CD4-positive, alpha-beta T cell treated with Interferon alpha-2 for 1 hour (primary cell): ENCODE data around the gene ASB18.

Source experiments
- DNase-seq, 2 donors: peaks; one replicate each; pipeline ENCODE4 v3.0.0-alpha.2; 2020 to 2022

Gene ASB18

GRCh38 chr2:236205867-236206645 lies 58.1 kb downstream of the ASB18 start:
- DNase-seq: no peak

- DNase-seq: no peak
These were observed 59.3 kb downstream of the ASB18 start for GRCh38 chr2:236204953-236205352.

GRCh38 chr2:236200378-236200777 lies 63.8 kb downstream of the ASB18 start:
- DNase-seq: no peak

GRCh38 chr2:236196366-236196765 lies 67.8 kb downstream of the ASB18 start:
- DNase-seq: no peak

GRCh38 chr2:236195726-236196125 lies 68.5 kb downstream of the ASB18 start:
- no peak for DNase-seq

GRCh38 chr2:236194786-236195185 lies 69.4 kb downstream of the ASB18 start:
- DNase-seq: no peak

GRCh38 chr2:236193026-236193425 lies 71.2 kb downstream of the ASB18 start:
- no peak for DNase-seq

GRCh38 chr2:236190674-236191073 lies 73.5 kb downstream of the ASB18 start:
- DNase-seq: no peak

GRCh38 chr2:236184701-236185100 lies 79.5 kb downstream of the ASB18 start:
- no peak for DNase-seq

GRCh38 chr2:236180831-236181453 lies 83.3 kb downstream of the ASB18 start:
- peak in 1 of 2 donors; percentile 29 for DNase-seq

GRCh38 chr2:236180076-236180816 lies 84.0 kb downstream of the ASB18 start:
- DNase-seq: no peak

- no peak for DNase-seq
These were observed 84.8 kb downstream of the ASB18 start for GRCh38 chr2:236179236-236180075.

- DNase-seq: no peak
These were observed 85.3 kb downstream of the ASB18 start for GRCh38 chr2:236178890-236179235.

- DNase-seq: peak in 1 of 2 donors; percentile 18
These were observed 86.0 kb downstream of the ASB18 start for GRCh38 chr2:236177967-236178889.

GRCh38 chr2:236177604-236177966 lies 86.6 kb downstream of the ASB18 start:
- peak in 1 of 2 donors; percentile 2 for DNase-seq

GRCh38 chr2:236176951-236177350 lies 87.3 kb downstream of the ASB18 start:
- no peak for DNase-seq

- no peak for DNase-seq
These were observed 87.8 kb downstream of the ASB18 start for GRCh38 chr2:236176417-236176816.

GRCh38 chr2:236175548-236176150 lies 88.6 kb downstream of the ASB18 start:
- no peak for DNase-seq

- DNase-seq: no peak
These were observed 90.2 kb downstream of the ASB18 start for GRCh38 chr2:236173729-236174607.

- DNase-seq: no peak
These were observed 91.0 kb downstream of the ASB18 start for GRCh38 chr2:236173036-236173728.
